GM12872 (cell line): ENCODE data around the gene POFUT2.

Experiments
- TF ChIP-seq, protein P1 (sequence below): IDR thresholded peaks from 3 replicates; pipeline ENCODE4 v1.5.1; 2011; ENCODE audit warnings: low read depth, mild to moderate bottlenecking, low read length, moderate library complexity; ENCODE audit not compliant: insufficient read depth

The POFUT2 gene

DNA sequence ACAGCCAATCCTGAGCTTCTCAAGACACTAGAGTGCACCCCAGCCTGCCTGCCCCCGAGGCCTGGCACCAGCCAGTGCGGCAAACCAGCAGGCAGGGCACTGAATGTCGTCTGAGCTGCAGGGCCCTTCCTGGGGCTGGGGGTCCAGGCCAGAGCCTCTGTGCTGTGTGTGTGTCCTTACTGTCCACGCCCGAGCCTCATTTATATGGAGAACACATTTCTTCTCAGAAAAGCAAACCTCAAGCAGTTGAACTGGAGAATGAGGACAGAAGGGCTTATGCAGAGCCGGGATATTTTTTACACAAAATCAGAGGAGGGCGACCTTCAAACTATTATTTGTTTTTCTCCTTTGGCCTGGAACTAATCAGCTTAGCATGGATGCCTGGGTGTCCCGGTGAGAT is 52.7 kb downstream of the POFUT2 start:
- TF ChIP-seq, protein P1, sequence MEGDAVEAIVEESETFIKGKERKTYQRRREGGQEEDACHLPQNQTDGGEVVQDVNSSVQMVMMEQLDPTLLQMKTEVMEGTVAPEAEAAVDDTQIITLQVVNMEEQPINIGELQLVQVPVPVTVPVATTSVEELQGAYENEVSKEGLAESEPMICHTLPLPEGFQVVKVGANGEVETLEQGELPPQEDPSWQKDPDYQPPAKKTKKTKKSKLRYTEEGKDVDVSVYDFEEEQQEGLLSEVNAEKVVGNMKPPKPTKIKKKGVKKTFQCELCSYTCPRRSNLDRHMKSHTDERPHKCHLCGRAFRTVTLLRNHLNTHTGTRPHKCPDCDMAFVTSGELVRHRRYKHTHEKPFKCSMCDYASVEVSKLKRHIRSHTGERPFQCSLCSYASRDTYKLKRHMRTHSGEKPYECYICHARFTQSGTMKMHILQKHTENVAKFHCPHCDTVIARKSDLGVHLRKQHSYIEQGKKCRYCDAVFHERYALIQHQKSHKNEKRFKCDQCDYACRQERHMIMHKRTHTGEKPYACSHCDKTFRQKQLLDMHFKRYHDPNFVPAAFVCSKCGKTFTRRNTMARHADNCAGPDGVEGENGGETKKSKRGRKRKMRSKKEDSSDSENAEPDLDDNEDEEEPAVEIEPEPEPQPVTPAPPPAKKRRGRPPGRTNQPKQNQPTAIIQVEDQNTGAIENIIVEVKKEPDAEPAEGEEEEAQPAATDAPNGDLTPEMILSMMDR: no peak

DNA sequence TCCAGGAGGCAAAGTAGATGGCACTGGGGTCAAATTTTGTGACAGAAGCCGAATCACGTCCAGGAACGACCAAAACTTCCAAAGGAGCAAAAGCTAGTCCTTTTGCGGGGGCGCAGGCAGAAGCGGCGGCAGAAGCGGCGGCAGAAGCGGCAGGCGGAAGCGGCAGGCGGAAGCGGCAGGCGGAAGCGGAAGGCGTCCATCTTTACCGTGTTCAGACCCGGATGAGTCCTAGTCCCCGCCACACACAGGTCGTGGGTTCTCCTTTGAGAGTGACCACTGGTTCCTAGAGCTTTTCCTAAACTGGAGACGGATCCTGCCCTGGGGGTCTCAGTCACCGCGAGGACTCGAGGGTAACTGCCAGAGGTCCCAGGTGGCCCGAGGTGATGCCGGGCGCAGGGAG is 53.6 kb downstream of the POFUT2 start:
- TF ChIP-seq, protein P1: no peak

DNA sequence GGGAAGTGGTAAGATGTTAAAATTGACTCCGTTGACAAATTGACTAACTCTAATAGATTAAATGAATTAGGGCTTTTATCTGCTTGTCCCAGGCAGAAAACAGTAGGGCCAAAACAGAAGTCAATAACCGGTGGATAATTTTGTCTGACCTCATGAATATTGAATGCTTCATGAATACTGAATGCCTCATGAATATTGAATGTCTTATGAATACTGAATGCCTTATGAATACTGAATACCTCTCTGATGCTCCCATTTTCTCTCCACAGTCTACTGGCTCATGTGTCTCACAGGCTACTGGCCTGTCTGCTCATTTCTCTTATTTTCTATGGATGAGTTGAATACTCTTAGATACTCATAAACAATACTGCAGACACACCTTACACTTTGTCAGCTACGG is 56.0 kb downstream of the POFUT2 start:
- TF ChIP-seq, protein P1: no peak

DNA sequence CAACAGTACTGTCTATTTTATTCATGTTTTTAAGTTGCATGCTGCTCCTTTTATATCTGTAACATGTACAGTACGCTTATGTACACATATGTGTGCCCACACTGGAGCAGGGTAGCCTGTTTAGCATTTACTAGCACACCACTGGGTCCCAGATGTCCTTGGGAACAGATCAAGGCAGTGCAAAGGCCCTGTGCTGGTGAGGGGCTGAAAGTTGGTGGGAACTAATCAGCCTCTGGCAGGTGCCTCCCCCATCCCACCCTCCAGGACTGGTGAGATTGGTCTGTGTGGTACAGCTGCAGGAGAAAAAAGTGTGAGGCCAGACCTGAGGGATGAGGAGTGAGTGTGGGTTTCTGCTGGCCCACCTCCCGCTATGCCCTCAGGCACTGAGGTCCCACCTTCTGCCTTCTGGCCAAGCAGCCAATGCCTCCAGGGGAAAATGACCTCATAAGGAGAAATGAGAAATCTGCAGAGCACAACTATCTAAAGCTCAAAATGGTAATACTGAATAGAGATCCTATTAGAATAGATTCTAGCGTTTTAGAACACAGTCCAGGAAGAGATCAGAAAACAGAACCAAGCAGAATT is 58.9 kb downstream of the POFUT2 start:
- TF ChIP-seq, protein P1: no peak

DNA sequence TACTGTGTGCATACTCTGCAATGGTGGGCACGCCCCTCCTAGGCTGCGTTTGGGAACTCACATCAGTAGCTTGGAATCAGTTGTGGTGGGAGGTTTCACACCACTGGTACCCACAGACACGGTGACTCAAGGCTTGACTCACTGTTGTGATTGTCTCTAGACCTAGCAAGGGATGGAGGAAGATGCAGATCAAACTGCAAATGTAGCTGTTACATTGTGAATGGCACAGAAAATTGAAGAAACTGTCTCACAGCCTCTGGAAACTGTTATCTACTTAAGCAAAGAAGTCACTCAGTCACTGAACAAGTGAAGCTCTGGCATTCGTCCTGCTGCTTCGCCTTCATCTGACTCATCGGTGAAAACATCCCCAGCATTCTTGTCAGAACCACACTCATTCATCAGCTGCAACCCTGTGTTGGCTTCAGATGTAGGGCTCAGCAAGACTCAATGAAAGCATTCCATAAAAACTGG is 59.5 kb downstream of the POFUT2 start:
- TF ChIP-seq, protein P1: no peak

DNA sequence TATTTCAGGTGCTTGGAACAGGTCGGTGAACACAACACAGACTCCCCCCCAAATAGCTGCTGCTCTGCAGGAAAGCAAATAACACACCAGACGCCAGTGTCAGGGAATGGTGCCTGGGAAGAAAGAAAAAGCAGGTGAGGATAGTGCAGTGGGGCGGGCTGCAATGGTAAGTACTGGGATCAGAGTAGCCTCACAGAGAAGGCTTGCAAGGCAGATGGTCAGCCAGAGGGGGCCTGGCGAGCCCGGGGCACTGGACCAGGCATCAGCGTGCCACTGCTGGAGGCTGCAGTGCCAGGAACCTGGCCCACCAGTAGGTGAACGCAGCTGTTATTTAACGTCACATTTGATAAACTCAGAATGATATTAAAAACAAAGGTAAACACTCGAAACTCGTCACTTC is 60.0 kb downstream of the POFUT2 start:
- TF ChIP-seq, protein P1: no peak

DNA sequence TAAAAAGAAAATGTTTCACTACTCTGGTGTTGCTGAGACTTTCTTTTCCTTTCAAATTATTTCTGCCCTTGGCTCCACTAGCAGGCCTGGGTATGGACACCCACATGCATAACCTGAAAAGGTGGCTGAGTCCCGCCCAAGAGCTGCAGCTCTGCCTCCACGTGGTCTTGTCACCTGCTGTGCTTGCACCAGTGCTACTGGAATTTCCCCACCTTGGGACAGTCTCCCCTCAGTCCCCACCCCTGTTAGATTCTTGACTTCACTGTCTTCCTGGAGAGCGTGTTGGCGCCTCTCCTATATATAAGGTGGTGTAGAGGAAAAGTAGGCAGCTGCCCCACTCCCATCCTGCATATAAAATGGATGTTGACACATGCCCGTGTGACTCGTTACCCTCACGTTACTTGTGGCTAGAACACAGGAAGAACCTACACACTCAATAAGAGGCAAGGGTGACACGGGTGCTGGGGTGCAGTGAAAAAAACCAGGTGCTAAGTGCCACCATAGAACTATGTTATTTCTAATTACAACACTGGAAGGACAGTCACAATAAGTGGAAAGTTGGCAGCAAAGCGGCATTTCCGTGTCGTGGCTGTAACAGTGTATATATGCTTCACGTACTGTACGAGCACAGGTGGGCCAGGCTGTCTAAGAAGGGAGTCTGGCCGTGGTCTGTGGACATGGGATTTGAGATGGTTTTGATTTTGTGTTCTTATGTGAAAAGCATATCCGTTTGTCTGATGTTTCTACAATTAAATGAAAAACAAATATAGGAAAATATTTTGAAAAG is 61.0 kb downstream of the POFUT2 start:
- TF ChIP-seq, protein P1: no peak
